Heart left ventricle (tissue), 16 donors: ENCODE measurements around the gene PCBP1. TPM values are rescaled to one million over a fixed set of nuclear protein-coding genes. Genes with fewer than 3 reads are reported as not detected.
"Not testable (repeated sequence)": the region's sequence is repeated elsewhere in the genome, so short reads cannot be mapped to it uniquely, and the experiment has no call there.

Experiments used
- ATAC-seq, 4 donors: fragments of 200-7000 bp; cut with Tn5 transposase; one replicate each; pipeline ENCODE4 v1.9.1; 2020 to 2022; ENCODE audit warnings: moderate library complexity in 4 of 4, mild to moderate bottlenecking in 3 of 4, moderate number of reproducible peaks in 1 of 4
- DNase-seq, 5 donors: peaks; one replicate each; pipeline ENCODE4 v3.0.0-alpha.2; 2020
- H3K27ac ChIP-seq, 12 donors: fragments of 200-600 bp; sonication (generic) in 4 of 12; one replicate each; pipeline versions ENCODE4 v1.5.0 to v1.8.0; 2016 to 2022; ENCODE audit warnings: mild to moderate bottlenecking in 2 of 12
- H3K27me3 ChIP-seq, 9 donors: fragments of 200-600 bp; sonication (generic) in 2 of 9; one replicate each; pipeline versions ENCODE4 v1.5.1 to v1.8.0; 2016 to 2022; ENCODE audit warnings: mild to moderate bottlenecking in 3 of 9
- H3K36me3 ChIP-seq, 9 donors: fragments of 200-600 bp; sonication (generic) in 2 of 9; one replicate each; pipeline versions ENCODE4 v1.5.0 to v1.8.0; 2018 to 2022; ENCODE audit warnings: mild to moderate bottlenecking in 2 of 9
- H3K4me1 ChIP-seq, 12 donors: fragments of 200-600 bp; sonication (generic) in 4 of 12; one replicate each; pipeline versions ENCODE4 v1.5.0 to v1.8.0; 2016 to 2022; ENCODE audit warnings: mild to moderate bottlenecking in 3 of 12
- H3K4me3 ChIP-seq, 12 donors: fragments of 200-600 bp; sonication (generic) in 4 of 12; one replicate each; pipeline versions ENCODE4 v1.5.0 to v1.8.0; 2017 to 2022; ENCODE audit warnings: mild to moderate bottlenecking in 9 of 12, moderate library complexity in 4 of 12
- H3K9me3 ChIP-seq, 12 donors: fragments of 200-600 bp; sonication (generic) in 4 of 12; one replicate each; pipeline versions ENCODE4 v1.5.0 to v1.8.0; 2016 to 2022; ENCODE audit warnings: mild to moderate bottlenecking in 1 of 12
- POLR2A ChIP-seq, 2 donors: fragments of 450-650 bp; IDR thresholded peaks; one replicate each; pipeline ENCODE4 v1.6.1; 2017; ENCODE audit warnings: antibody characterized with exemption in 2 of 2, mild to moderate bottlenecking in 2 of 2, moderate library complexity in 2 of 2
- WGBS, 4 donors: extraction: QIAGEN DNeasy Blood & Tissue Kit in 2 of 4; methylation state at CpG; one replicate each; pipeline versions ENCODE4 v1.1.5 to v1.1.7; 2013 to 2018; 5-methylcytosine and 5-hydroxymethylcytosine counted together
- intact Hi-C, 10 donors: fragments of 100-400 bp; cut with DNase I; formaldehyde crosslinking; loops; one replicate each; pipeline versions ENCODE4 v1.11.1 to v1.14.2; 2022
- polyA plus RNA-seq, 2 donors: library from polyadenylated mRNA; stranded (reverse); fragments of 200-250 nt; gene quantifications; one replicate each; pipeline ENCODE4 v1.2.3, GENCODE V29; 2013
- total RNA-seq, 9 donors: library from RNA; depleted of rRNA in 2 of 9; stranded (reverse); fragments of >200 nt in 2 of 9; fragmentation: NEBNext Ultra II Directional in 3 of 9; extraction: Animal tissue kit (Norgen Biotek cat#: 25700) in 3 of 9; gene quantifications; one replicate each; pipeline versions ENCODE4 v1.1.0 to v1.2.4, GENCODE V29; 2016 to 2023
- TF ChIP-seq, protein P1 (sequence below), 12 donors: fragments of 200-600 bp; sonication (generic) in 4 of 12; IDR thresholded peaks; one replicate each; pipeline versions ENCODE4 v1.5.0 to v1.8.0; 2018 to 2022; ENCODE audit warnings: antibody characterized with exemption in 12 of 12, mild to moderate bottlenecking in 5 of 12
- donor health status: ischemic (EF 13 %, LVEDD 7.1; RV severe dilation, severe dysfunction).
- donor health status: healthy with polysubstance abuse.
- donor health status: DM: no; HTN: yes; CAD: no.
- donor health status: DM: no; HTN: no; CAD: no.
- donor health status: ischemic (EF 25% LVEDD 6.9; RV normal size, moderate dysfunction).
- donor health status: ischemic (EF 25% LVEDD 5.7; RV mildly dilated, moderate dysfunction).
- donor health status: healthy.
- donor health status: DM: yes; HTN: yes; CAD: no.
- donor health status: ischemic (EF 35%, LVEDD 5.7; RV mildly dilated, moderate dysfunction).
- donor health status: nonischemic (EF 11% LVEDD 7.7; RV severe dilation, severe dysfunction).
- donor health status: DM: yes; HTN: yes; CAD: no.
- donor health status: PGD.
- donor health status: ischemic (EF 29% LVEDD 5.4; RV normal size, mild dysfunction).
- donor health status: nonischemic (EF 23%, LVEDD 6.1; RV moderate dilation, normal function).

Gene PCBP1
- total and polyA plus RNA-seq, 11 donors: 106 to 296 (median 205) TPM

- Histone ChIP-seq H3K27ac (peak overlapping the region in 11 of 12 donors; percentile 91 to 100 (median 100)), H3K4me1 (peaks cover 0 to 64% (median 29%) of the 10 kb centered on the region in 12 donors), H3K4me3 (peak overlapping the region in 11 of 12 donors; percentile 1 to 97 (median 86)), H3K36me3 (peaks cover 0 to 16% (median 6%) of the 10 kb centered on the region in 9 donors), H3K9me3 (no peaks in the 10 kb centered on the region), H3K27me3 (no peaks in the 10 kb centered on the region)
- intact Hi-C loops: loop anchor here in 7 of 10 donors (2.0 to 10.0 kb wide), 7 partner anchors 32 to 205 kb away; partner anchors contain the start of genes SNRPG (in 1 of the 7) and TIA1 (in 1 of the 7)
- no peak for ATAC-seq
- TF ChIP-seq, protein P1, sequence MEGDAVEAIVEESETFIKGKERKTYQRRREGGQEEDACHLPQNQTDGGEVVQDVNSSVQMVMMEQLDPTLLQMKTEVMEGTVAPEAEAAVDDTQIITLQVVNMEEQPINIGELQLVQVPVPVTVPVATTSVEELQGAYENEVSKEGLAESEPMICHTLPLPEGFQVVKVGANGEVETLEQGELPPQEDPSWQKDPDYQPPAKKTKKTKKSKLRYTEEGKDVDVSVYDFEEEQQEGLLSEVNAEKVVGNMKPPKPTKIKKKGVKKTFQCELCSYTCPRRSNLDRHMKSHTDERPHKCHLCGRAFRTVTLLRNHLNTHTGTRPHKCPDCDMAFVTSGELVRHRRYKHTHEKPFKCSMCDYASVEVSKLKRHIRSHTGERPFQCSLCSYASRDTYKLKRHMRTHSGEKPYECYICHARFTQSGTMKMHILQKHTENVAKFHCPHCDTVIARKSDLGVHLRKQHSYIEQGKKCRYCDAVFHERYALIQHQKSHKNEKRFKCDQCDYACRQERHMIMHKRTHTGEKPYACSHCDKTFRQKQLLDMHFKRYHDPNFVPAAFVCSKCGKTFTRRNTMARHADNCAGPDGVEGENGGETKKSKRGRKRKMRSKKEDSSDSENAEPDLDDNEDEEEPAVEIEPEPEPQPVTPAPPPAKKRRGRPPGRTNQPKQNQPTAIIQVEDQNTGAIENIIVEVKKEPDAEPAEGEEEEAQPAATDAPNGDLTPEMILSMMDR (IDR thresholded peaks at IDR 0.05): no peak
- TF ChIP-seq POLR2A (IDR thresholded peaks at IDR 0.05): no peak
- WGBS, 4 donors: 44 to 62% (median 55%) methylated on average over 6 of the region's 6 CpGs
- DNase-seq: no peak
Measured at GRCh38 chr2:70089983-70090525, 2.8 kb downstream of the PCBP1 start.

DNA sequence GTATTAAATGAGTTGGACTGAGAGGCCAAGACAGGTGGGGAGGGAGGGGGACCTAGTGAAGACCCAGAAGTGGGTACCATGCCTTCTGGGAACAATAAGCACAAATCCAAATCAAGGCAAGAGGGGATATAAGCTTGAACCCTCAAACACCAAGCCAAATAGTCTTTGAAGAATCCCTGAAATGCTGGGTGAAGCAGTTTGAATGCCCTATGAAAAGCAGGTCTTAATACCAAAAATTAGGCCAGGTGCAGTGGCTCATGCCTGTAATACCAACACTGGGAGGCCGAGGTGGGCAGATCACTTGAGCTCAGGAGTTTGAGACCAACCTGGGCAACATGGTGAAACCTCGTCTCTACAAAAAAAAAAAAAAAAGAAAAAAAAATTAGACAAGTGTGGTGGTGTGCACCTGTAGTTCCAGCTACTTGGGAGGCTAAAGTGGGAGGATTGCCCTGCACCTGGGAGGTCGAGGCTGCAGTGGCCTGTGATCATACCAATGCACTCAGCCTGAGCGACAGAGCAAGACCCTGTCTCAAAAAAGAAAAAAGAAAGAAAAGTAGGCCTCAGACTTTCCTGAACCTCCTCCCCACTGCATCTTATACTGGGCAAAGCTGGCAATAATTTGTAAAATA is 3.5 kb downstream of the PCBP1 start:
- TF ChIP-seq, protein P1 (IDR thresholded peaks at IDR 0.05): no peak
- Histone ChIP-seq H3K27ac (peak overlapping the region in 5 of 12 donors; percentile 91 to 100 (median 100)), H3K36me3 (peaks cover 0 to 16% (median 6%) of the 10 kb centered on the region in 9 donors), H3K27me3 (no peaks in the 10 kb centered on the region), H3K9me3 (no peaks in the 10 kb centered on the region), H3K4me3 (no peak overlapping the region), H3K4me1 (peaks cover 0 to 64% (median 26%) of the 10 kb centered on the region in 12 donors)
- WGBS, 4 donors: 89 to 96% (median 94%) methylated on average over 4 of the region's 4 CpGs
- intact Hi-C loops: no loop called here
- ATAC-seq (no peak), DNase-seq (no peak)

DNA sequence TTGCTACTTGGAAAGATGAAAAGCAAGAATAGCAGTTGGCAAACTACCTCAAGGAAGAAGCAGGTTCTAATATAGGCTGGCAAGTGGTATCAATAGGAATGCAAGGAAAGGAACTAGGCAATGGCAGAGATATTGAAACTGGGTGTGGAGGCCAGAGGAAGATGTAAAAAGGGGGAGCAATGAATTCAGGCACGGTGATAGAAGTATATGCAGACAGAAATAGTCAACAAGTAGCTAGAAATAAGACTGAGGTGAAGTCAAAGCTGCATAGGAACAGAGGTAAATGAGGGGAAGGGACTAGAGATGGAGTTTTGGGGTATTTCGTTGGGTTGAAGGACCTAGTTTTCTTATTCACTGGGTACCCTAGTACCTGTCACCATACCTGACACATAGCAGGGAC is 4.1 kb downstream of the PCBP1 start:
- Histone ChIP-seq H3K36me3 (peaks cover 0 to 16% (median 6%) of the 10 kb centered on the region in 9 donors), H3K9me3 (no peaks in the 10 kb centered on the region), H3K27ac (peak overlapping the region in 1 of 12 donors; percentile 100), H3K4me3 (no peak overlapping the region), H3K4me1 (peaks cover 0 to 64% (median 27%) of the 10 kb centered on the region in 12 donors), H3K27me3 (no peaks in the 10 kb centered on the region)
- ATAC-seq (no peak), DNase-seq (no peak)
- intact Hi-C loops: no loop called here
- TF ChIP-seq, protein P1 (IDR thresholded peaks at IDR 0.05): no peak
- TF ChIP-seq POLR2A (IDR thresholded peaks at IDR 0.05): no peak
- WGBS, 4 donors: 67 to 78% (median 74%) methylated on average over 2 of the region's 2 CpGs

DNA sequence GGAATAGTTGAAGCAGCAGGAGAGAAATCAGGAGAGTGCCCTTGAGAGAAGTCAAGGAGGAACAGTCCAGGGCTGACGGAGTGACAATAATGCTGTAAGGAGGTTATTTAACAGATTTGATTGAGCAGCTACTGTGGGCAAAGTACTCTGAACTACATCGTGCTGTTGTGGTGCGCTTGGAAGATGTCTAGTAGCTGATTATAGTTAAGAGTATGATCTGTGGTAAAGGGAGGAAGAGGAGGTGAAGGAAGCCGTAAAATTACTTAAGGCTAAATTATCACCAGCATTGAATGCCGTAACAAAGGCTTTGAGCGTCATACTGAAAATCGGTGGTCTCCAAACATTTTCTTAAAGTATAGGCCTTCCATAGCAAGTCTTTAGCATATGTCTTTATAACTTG is 4.5 kb downstream of the PCBP1 start:
- Histone ChIP-seq H3K27ac (peak overlapping the region in 1 of 12 donors; percentile 100), H3K27me3 (no peaks in the 10 kb centered on the region), H3K4me3 (no peak overlapping the region), H3K4me1 (peaks cover 0 to 68% (median 27%) of the 10 kb centered on the region in 12 donors), H3K9me3 (no peaks in the 10 kb centered on the region), H3K36me3 (peaks cover 0 to 16% (median 6%) of the 10 kb centered on the region in 9 donors)
- intact Hi-C loops: no loop called here
- WGBS, 4 donors: 91 to 94% (median 93%) methylated on average over 7 of the region's 7 CpGs
- TF ChIP-seq, protein P1 (IDR thresholded peaks at IDR 0.05): no peak
- TF ChIP-seq POLR2A (IDR thresholded peaks at IDR 0.05): no peak
- ATAC-seq: no peak
- no peak for DNase-seq

DNA sequence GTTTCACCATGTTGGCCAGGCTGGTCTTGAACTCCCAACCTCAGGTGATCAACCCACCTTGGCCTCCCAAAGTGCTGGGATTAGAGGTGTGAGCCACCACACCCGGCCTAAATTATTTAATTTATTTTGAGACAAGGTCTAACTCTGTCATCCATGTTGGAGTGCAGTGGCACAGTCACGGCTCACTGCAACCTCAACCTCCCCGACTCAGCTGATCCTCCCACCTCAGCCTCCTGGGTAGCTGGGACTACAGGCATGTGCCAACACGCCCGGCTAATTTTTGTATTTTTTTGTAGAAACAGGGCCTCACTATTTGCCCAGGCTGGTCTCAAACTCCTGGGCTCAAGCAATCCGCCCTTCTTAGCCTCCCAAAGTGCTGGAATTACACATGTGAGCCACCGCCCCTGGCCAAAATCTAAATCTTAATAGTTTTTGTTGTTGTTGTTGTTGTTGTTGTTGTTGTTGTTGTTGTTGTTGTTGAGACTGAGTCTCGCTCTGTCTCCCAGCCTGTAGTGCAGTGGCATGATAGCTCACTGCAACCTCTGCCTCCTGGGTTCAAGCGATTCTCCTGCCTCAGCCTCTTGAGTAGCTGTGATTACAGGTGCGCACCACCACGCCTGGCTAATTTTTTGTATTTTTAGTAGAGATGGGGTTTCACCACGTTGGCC is 5.4 kb downstream of the PCBP1 start:
- ATAC-seq, intact Hi-C loops, H3K4me3 ChIP-seq, H3K9me3 ChIP-seq, H3K27me3 ChIP-seq, DNase-seq: not testable (repeated sequence)
- peaks cover 0 to 68% (median 27%) of the 10 kb centered on the region in 12 donors for H3K4me1 ChIP-seq
- peaks cover 0 to 16% (median 6%) of the 10 kb centered on the region in 9 donors for H3K36me3 ChIP-seq
- 95 to 96% (median 95%) methylated on average over 12 of the region's 12 CpGs for WGBS, 4 donors
- H3K27ac ChIP-seq: peak overlapping the region in 1 of 12 donors; percentile 100
